Activated CD4-positive, CD25-positive, alpha-beta regulatory T cell (primary cell): Measurements from ENCODE around the gene EHD1.
"Not testable (repeated sequence)": the region's sequence is repeated elsewhere in the genome, so short reads cannot be mapped to it uniquely, and the experiment has no call there.

Experiments
- DNase-seq, 4 experiments: peaks; one replicate each; lab custom pipeline; 2025; lab: John Stamatoyannopoulos, UW

EHD1 gene

DNA sequence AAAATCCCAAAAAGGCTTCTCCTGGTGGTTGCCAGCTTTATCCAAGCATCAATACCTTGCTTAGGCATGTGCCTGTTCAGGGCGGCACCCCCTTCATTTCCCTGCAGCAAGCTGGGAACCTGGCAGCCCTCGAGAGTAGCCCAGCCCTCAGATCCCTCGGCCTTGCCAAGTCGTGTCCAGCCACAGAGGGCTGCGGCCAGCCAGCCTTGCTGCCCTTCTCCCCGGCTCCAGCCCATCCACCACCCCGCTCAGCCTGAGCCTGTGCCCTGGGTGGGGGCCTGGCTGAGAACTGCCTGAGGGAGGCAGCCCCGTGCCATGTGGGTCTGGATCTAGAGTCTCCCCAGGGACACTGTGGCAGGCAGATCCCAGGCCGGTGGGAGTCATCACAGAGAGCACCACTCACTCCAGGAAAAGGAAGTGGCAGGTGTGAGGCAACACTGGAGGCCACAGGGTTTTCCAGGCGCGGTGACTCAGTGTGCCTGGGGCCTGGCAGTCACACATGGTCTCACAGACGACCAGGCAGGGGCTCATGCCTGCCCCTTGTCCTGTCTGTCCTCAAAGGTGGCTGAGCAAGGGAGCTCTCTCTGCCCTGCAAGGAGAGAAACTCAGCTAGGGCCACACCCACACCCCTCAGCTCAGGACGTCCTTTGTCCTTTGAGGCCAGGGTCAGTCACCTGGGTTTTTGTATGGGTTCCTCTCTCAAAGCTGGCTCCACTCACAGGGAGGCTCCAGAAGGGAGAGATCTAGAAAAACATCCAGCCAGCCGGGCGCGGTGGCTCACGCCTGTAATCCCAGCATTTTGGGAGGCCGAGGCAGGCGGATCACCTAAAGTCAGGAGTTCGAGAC is 21.8 kb downstream of the EHD1 start:
- peak in 2 of 4 experiments; percentile 21 to 27 for DNase-seq

DNA sequence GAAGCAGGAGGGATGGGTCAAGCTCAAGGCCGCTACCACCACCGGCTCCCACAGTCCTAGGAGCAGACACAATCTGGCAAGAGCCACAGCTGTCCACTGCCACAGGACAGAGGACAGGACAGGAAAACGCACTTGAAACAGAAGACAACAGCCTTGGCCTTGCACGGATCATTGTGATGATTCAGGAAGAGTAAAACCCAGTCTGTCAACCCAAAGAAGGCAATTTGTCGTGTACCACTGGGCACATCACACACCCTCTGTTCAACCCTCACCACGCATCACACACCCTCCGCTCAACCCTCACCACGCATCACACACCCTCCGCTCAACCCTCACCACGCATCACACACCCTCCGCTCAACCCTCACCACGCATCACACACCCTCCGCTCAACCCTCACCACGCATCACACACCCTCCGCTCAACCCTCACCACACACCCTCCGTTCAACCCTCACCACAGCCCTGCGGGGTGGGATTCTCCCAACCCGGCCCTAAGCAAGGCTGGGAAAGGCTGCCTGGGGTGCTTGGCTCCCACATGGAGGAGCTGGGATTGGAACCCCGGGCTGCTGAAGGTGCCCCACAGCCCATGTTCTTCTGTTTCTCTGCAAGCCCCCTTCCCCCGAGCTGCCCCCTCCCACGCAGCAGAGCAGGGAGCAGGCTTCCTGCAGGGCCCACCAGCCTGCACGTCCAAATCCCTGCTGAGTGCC is 22.7 kb downstream of the EHD1 start:
- DNase-seq = no peak

DNA sequence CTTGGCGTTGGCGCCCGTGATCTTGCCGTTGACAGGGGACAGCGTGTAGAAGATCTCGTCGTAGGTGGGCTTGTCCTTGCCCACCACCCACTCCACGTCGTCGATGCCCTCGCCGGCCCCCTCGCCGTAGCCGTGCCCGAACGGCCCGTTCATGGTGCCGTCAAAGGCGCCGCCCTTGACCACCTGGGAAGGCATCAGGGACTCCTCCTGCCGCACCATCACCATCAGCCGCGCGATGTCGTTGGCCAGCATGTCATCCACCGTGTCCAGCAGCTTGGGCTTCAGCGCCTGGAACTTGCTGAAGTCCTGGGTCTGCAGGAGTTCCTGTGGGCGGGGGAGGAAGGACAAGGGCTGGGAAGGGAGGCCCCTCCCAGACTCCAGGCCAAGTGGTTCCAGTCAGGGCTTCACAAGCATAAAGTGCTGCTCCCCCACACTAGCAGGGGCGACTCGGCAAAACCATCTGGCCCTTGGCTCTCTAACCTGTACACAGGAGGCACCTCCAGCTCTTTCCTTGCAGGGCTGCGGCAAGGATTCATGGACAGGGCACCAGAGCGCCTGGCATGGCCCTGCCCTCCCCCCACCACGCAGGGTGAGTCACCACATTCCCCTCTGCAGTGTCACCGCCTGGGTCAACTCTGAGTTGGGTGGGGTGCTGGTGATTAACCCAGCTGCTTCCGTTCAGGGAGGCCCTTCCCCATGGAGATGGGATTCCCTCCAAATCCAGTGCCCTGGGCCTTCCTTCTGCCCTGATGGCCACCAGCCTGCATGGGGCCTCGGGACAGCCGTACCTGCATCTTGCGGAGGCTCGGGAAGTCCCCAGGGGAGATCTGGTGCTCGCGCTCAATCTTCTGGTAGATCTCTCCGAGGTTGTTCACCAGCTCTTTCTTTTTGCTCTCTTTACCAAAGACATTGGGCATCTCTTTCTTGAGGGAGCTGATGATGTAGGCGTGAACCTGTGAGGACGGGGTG is 23.6 kb downstream of the EHD1 start:
- peak in 3 of 4 experiments; percentile 31 to 40 (median 38) for DNase-seq

DNA sequence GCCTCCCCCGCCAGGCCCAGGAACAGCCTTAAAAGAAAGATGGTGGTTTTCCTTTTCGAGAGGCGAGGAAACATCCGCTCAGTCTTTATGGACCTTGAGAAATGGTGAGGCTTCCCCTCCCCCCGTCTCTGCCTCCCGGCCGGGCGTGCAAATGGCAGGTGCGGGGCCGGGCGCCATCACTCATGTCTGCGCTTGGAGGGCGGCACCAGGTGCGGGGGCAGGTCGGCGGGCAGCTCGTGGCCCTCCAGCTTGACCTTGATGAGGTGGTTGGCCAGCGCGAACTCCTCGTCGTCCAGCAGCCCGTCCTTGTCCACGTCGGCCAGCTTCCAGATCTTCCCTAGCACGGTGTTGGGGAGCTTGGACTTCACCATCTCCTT is 24.3 kb downstream of the EHD1 start:
- DNase-seq = no peak

DNA sequence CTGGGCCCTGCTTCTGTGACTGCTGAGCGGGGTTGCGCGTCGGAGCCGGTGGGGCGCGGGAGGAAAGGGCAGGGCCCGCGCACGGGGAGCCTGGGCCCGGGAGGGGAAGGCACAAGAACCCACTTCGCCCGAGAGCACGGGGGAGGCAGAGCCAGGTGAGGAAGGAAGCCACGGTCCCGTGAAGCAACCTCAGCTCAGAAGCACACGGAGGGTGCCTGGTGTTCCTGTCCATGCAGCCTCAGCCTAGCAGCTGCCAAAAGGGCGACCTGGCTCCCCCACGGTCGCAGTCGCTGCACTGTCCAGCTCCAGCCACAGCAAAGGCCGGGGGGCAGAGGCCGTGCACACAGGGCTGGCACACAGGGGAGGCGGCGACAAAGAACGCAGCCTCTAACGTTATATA is 24.7 kb downstream of the EHD1 start:
- no peak for DNase-seq

GRCh38 chr11:64852804-64853509 is 25.5 kb downstream of the EHD1 start:
- no peak for DNase-seq

- DNase-seq = no peak
Measured at GRCh38 chr11:64851831-64852351, 26.5 kb downstream of the EHD1 start.

DNA sequence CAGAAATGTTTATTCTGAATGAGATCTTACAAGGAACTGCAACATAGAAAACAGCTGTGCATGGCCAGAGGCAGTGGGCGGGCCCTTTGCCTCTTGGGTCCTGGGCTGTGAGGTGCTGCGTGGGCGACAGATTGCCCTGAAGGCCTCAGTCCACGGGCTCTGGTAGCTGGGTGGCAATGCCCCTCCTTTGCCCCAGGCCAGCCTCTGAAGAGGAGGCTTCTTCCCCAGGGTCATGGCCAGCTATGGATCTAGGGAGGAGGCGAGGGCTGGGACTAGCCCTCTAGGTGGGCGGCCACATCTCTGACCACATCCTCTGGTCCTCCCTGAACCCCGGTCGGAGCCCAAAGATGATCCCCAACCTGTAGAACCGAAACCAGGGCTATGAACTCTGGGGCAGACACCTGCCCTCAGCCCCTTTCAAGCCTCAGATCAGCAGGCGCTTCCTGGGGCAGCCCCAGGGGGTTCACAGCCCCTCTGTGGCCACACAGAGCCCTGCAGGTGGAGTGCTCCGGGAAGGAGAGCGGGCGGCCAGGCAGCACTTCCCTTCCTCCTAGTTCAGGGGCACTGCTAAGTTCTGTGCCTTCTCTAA is 27.3 kb downstream of the EHD1 start:
- DNase-seq = peak in 1 of 4 experiments; percentile 29

DNA sequence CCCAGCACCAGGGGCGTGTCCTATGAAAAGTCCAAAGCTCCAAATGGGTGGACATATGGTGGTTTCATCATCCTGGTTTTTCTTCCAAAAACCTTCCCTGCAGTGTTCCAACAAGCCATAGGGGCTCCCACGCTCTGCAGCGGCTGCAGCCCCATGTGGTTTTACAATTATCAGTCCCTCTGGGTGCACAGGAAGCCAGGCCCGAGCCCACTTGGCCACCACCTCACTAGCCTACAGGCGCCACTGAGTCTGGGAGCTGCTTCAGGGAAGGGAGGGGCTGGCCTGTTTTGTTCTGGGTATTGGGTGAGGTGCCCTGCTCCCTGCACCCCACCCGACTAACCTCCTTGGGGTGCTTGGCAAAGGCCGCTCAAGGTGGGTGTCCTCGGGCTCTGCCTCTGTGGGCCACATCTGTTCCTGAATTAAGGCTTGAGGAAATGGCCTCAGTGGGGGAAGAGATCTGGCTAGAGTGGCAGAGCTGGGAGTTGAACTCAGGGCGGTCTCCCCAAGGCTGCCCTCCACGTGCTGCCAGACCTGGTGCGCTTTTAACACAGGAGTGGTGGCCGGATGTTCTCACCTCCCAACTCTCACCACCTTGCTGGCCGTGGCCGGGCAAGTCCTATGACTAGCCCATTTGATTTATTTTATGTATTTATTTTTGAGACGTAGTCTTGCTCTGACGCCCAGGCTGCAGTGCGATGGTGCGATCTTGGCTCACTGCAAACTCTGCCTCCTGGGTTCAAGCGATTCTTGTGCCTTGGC is 28.6 kb downstream of the EHD1 start:
- DNase-seq = no peak

DNA sequence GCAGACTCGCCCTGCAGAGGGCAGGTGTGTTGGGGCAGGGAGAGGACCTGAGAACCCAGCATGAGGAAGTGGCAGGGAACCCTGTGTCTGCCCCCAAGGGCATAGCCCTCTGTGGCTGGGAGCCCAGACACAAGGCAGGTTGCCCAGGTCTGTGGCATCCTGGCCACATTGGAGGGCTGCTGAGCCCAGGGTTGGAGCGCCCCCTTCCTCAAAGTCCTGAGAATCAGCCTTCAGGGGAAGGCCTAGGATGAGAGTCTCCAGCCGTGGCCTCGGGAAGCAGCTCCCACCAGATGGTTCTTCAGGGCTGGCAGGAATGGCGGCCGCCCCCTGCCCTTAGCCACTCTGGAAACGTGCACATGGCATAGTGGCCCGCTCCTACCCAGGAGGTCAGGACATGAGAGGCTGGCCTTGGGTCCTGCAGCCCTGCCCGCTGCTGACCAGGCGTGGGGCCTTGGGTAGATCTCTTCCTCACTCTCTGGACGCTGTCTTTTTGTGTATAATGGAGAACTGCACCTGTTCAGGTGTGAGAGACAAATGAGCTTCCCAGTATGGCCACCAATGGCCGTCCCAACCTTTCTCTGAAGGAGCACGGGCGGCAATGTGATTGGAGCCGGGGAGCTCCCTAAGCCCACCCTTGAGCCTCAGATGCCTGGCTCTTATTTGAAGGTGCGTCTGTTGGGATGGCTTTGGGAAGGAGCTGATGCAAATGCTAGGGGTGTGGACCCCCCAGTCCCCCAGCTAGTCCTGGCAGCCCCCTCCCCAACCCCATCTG is 29.4 kb downstream of the EHD1 start:
- DNase-seq = peak in 1 of 4 experiments; percentile 32

- no peak for DNase-seq
Measured at GRCh38 chr11:64848214-64848825, 30.1 kb downstream of the EHD1 start.

DNA sequence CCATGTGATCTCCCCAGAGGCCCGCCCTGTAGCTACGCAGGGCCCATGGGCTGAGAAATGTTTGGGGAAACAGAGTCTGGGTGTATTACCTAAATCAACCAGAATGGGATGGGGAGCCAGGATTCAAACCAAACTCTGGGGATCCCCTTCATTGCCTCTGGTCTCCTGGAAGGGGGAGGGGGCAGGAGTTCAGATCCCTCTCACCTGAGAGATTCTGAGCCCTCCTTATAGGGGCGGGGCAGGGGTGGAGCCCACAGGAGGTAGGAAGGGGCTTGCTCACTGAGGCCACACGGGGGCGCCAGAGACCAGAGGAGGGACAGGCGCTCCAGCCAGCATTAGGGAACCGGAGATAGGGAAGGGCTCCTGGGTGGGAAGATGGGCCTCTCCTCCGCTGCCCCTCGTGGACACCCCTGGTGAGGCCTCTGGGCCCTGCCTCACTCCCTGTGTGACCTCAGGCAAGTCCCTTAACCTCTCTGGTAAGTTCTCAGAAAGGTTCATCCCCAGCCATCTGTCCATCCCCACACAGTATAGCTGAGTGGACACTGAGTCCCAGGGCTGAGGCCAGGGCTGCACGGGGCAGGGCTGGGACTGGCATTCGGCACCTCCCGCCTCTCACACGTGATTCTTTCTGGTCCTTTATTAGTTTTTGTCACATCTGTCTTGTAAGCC is 31.3 kb downstream of the EHD1 start:
- DNase-seq = peak; percentile 79 to 97 (median 92)

DNA sequence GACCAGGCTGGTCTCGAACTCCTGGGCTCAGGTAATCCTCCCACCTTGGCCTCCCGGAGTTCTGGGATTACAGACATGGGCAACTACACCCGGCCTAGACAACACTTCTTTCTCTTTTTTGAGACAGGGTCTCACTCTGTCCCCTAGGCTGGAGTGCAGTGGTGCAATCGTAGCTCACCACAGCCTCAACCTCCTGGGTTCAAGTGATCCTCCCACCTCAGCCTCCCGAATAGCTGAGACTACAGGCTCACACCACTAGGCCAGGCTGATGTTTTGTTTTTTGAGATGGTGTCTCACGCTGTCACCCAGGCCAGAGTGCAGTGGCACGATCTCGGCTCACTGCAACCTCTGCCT is 32.7 kb downstream of the EHD1 start:
- not testable (repeated sequence) for DNase-seq

DNA sequence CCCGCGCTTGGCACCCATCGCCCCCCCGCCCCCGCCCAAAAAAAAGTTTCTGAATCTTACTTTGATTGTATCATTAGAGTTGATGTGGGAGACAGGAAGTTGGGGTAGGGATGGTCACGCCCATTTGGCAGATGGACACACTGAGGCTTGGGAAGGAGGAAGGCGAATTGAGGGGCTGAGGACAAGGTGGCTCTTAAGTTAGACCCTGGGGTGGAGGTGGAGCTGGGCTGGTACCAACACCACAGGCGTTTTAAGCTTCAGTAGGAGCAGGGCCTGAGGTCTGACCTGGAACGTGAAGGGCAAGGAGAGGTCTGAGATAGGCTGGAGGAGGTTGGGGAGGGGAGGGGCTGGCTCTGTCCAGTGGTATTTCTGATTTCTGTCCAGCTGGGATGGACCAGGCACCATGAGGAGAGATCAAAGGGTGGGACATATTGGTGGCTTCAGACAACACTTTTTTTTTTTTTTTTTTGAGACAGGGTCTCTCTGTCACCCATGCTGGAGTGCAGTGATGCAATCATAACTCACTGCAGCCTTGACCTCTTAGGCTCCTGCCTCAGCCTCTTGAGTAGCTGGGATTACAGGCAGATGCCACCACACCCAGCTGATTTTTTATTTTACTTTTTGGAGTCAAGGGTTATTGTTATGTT is 33.2 kb downstream of the EHD1 start:
- DNase-seq = no peak

GRCh38 chr11:64844330-64845128 is 33.9 kb downstream of the EHD1 start, which contains the start of gene CDC42BPG:
CDC42BPG (minus strand) TSS chr11:64844653; CDS start chr11:64844569, 84 bp downstream.
- DNase-seq = peak; percentile 26 to 66 (median 40)

- DNase-seq = no peak
Measured at GRCh38 chr11:64843686-64844329, 34.6 kb downstream of the EHD1 start.
